ENCODE measurements around the gene ZNF407.

ZNF407 gene

DNA sequence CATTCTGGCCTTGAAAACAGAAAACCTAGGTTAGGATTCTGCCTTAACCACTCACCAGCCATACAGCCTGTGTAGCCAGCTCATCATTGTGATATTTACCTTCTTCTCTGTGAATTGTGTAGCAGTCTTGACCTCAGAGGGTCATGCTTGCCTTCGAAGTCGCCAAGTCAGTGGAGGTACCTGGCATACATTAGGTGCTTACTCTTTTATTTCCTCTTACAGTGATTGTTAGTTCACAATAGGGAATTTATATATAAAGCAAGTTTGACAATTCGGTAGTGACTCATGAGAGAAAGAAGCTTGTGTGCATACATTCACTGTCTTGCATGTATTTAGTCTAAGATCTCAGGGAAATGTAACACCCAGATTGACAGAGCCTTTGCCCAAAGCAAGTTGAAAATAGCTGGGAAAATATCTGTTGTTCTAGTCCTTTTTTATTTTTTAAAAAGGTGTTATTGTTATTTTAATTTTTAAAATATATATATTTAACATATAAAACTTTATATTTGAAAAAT is 320.7 kb downstream of the ZNF407 start:
- TF ChIP-seq, protein P1, sequence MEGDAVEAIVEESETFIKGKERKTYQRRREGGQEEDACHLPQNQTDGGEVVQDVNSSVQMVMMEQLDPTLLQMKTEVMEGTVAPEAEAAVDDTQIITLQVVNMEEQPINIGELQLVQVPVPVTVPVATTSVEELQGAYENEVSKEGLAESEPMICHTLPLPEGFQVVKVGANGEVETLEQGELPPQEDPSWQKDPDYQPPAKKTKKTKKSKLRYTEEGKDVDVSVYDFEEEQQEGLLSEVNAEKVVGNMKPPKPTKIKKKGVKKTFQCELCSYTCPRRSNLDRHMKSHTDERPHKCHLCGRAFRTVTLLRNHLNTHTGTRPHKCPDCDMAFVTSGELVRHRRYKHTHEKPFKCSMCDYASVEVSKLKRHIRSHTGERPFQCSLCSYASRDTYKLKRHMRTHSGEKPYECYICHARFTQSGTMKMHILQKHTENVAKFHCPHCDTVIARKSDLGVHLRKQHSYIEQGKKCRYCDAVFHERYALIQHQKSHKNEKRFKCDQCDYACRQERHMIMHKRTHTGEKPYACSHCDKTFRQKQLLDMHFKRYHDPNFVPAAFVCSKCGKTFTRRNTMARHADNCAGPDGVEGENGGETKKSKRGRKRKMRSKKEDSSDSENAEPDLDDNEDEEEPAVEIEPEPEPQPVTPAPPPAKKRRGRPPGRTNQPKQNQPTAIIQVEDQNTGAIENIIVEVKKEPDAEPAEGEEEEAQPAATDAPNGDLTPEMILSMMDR (conservative IDR thresholded peaks at IDR 0.05; ENCODE audit: low read depth): no peak
- ChIA-PET POLR2A (ENCODE audit: low non-redundant PET) (no interaction called here), CTCF (no interaction called here)
- no peak for DNase-seq (ENCODE audit: low spot score)
- no peak overlapping the region for H3K27ac ChIP-seq

DNA sequence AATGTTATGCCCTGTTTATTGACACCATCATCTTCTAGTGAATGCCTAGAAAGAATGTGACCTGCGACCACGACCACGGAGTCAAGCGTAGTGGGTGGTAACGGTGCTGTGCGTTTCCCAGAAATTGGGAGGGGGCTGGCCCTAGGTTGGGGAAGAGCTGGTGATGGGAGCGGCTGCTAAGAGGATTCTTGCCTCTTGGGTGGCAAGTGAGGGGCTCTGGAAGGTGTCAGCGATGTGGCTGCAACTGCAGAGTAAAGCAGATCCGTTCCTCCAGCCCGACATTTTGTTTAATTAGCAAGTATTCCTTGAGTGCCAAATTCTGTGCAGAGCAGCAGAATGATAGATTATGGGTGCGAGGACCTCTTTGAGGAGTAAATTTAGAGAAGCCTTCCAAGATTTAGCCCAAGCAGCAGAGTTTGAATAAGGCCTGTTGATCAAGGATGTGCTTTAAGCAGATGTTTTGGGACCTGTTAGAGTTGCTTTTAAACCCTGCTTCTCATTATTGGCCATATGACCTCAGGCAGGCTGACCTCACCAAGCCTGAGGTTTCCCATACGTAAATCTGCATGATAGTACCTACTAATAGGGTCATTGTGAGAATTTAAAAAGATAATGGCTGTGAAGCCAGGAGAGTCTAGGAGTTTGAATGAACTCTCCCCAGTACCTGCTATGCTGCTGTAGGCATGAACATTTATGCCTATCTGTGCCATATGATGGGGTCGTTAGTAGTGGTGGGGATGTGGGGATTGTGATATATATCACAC is 323.6 kb downstream of the ZNF407 start:
- no peak for DNase-seq (ENCODE audit: low spot score)
- ChIA-PET CTCF (interaction anchor here (0.6 kb wide), 1 partner anchor 92 kb away, joined by 3 read pairs; no protein-coding TSS in a partner anchor), POLR2A (ENCODE audit: low non-redundant PET) (no interaction called here)
- H3K27ac ChIP-seq: no peak overlapping the region
- TF ChIP-seq, protein P1 (conservative IDR thresholded peaks at IDR 0.05; ENCODE audit: low read depth): no peak

DNA sequence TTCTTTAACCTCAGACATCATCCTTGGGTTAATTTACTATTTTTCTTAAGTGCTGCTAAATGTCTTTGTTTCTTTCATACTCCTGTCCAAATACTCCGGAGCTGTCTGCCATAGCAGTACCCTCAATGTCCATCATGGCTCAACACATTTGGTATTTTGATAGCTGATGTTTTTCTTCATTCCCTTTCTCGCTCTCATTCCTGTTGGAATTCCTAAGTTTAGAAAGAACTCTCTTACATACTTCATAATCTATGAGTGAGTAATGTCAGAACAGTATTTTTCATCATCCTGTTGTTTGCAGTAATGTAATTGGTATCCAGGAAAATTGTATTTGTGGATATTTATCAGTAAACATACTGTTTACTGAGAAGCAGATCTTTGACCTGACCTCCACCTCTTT is 328.4 kb downstream of the ZNF407 start:
- TF ChIP-seq, protein P1 (conservative IDR thresholded peaks at IDR 0.05; ENCODE audit: low read depth): no peak
- no peak overlapping the region for H3K27ac ChIP-seq
- CTCF ChIA-PET: interaction anchor here (0.5 kb wide), 1 partner anchor 1855 kb away, joined by 3 read pairs; no protein-coding TSS in a partner anchor
- POLR2A ChIA-PET (ENCODE audit: low non-redundant PET): no interaction called here
- DNase-seq (ENCODE audit: low spot score): no peak

DNA sequence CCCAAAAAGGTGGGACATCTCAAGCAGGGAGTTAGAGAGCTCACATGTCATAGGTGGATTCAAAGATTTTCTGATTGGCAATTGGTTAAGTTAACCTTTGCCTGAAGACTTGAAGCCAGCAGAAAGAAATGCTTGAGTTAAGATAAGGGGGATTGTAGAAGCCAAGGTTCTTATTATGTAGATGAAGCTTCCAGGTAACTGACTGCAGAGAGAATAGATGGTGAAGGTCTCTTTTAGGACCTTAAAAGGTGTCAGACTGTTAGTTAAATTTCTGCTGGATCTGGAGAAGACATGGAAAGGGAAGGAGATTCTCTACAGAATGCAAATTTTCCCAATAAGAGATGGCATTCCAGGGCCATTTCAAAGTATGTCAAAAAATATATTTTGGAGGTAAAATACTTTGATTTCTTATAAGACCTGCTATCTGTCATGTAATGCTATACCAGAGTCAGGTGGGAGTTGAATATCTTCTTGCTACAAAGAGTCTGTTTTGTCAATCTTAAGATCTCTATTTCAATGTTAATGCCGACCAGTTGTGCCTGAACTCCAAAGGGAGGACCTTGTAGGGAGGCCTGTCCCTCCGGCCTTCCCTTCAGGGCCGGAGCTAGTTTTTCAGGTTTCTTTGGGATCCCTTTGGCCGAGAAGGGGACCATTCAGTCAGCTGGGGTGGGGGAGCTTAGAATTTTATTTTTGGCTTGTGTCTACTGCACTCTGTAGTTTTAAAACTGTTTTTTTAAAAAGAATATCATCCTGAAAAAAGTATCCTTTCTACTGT is 330.7 kb downstream of the ZNF407 start:
- DNase-seq (ENCODE audit: low spot score): no peak
- TF ChIP-seq, protein P1 (conservative IDR thresholded peaks at IDR 0.05; ENCODE audit: low read depth): no peak
- H3K27ac ChIP-seq: no peak overlapping the region
- POLR2A ChIA-PET (ENCODE audit: low non-redundant PET): no interaction called here
- CTCF ChIA-PET: interaction anchor here (0.6 kb wide), 1 partner anchor 22 kb away, joined by 3 read pairs; no protein-coding TSS in a partner anchor

DNA sequence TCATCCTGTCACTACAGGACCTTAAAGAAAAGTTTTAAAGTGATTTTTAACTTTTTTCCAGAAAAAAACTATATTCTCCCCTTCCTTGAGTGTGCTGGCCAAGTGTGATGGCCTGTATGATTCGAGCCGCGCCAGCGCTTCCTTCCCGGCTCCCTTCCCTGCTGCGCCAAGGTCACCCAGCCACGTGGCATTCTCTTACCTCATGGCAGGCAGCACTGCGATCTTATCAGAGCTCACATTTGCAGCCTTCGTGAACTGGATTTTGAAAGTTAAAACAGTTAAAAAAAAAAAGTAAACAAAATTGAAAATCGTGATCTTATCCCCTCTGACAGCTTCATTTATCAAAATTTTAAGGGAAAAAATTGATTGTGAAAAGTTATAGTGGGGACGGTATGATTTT is 331.4 kb downstream of the ZNF407 start:
- DNase-seq (ENCODE audit: low spot score): no peak

DNA sequence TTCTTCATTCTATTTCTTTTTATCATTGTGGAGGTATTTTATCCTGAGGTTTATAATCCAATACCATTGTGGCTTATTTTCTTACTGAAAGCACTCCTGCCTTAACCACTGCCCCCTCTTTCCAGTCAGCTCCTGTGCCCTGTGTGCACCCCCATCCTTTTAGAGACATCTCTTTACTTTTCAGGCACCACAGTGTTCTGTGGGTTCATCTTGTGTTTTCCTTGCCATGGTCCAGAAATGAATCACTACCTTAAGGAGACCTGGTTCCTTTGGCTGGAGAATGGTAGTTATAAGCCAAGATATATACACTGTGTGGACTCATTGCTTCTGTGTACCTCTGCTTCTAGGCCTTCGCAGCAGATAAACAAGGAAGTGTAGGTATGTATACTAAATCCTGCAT is 332.9 kb downstream of the ZNF407 start:
- H3K27ac ChIP-seq: no peak overlapping the region
- CTCF ChIA-PET: no interaction called here
- DNase-seq (ENCODE audit: low spot score): no peak
- TF ChIP-seq, protein P1 (conservative IDR thresholded peaks at IDR 0.05; ENCODE audit: low read depth): no peak
- POLR2A ChIA-PET (ENCODE audit: low non-redundant PET): no interaction called here

More for the DNA sequence above, 331.4 kb downstream of the ZNF407 start:
- H3K27ac ChIP-seq: no peak overlapping the region
- POLR2A ChIA-PET (ENCODE audit: low non-redundant PET): no interaction called here
- CTCF ChIA-PET: interaction anchor here (0.6 kb wide), 1 partner anchor 21 kb away, joined by 3 read pairs; no protein-coding TSS in a partner anchor
- TF ChIP-seq, protein P1 (conservative IDR thresholded peaks at IDR 0.05; ENCODE audit: low read depth): no peak
